Measurements from ENCODE around the gene CYB5R4.

DNA sequence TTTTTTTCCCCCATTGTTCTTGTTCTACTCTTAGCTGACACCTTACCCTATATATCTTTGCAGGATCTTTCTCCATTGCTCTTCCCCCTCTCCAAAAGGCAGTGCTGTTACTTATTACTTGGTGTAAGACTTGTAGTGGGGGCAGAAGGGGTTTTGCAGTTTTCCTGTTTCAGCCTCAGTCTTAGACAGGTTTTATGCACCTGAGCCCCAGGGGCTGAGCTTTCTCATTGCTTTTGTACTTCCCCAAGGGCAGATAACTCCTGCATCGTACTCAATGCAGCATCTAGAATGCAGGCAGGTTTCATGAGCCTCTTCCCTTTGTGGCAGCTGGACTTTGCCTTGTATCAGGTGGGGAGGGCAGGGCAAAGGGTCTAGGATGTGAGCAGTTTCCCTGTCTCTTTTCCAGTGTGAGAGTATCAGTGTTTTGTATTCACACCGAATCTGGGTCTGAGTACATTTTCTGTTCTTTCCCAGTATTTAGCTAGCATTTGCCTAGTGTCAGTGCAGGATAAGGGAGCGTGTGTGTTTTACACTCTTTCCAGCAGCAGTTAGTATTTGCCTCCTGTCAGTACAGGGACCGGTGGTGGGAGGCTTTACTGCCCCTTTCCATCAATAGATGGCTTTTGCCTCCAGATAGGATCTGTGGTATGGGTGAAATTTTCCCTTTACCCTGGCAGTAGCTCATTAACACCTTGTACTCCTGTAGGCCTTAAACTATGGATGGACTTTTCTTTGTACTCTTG lies 19.6 kb downstream of the CYB5R4 start:
- TF ChIP-seq, protein P1, sequence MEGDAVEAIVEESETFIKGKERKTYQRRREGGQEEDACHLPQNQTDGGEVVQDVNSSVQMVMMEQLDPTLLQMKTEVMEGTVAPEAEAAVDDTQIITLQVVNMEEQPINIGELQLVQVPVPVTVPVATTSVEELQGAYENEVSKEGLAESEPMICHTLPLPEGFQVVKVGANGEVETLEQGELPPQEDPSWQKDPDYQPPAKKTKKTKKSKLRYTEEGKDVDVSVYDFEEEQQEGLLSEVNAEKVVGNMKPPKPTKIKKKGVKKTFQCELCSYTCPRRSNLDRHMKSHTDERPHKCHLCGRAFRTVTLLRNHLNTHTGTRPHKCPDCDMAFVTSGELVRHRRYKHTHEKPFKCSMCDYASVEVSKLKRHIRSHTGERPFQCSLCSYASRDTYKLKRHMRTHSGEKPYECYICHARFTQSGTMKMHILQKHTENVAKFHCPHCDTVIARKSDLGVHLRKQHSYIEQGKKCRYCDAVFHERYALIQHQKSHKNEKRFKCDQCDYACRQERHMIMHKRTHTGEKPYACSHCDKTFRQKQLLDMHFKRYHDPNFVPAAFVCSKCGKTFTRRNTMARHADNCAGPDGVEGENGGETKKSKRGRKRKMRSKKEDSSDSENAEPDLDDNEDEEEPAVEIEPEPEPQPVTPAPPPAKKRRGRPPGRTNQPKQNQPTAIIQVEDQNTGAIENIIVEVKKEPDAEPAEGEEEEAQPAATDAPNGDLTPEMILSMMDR (IDR thresholded peaks at IDR 0.05), result no peak
- no peak for TF ChIP-seq POLR2A (IDR thresholded peaks at IDR 0.05)

Data from right lobe of liver (tissue), 4 donors.